DND-41 (cell line): ENCODE data around the gene TNFRSF14.
"Not testable (repeated sequence)": the region's sequence is repeated elsewhere in the genome, so short reads cannot be mapped to it uniquely, and the experiment has no call there.

Experiments used
- ATAC-seq: fragments of 200-7000 bp; cut with Tn5 transposase; 3 replicates; pipeline ENCODE4 v1.9.1; 2021; ENCODE audit warnings: low read depth; ENCODE audit not compliant: insufficient read depth
- DNase-seq: peaks from one replicate; pipeline ENCODE4 v3.0.0-alpha.2; 2020
- H2AFZ ChIP-seq: 2 replicates; pipeline ENCODE4 v1.6.0; 2012; ENCODE audit warnings: low read depth, low read length
- H3K27ac ChIP-seq: 2 replicates; pipeline ENCODE4 v1.5.1; 2012; ENCODE audit warnings: low read length, inconsistent platforms
- H3K27me3 ChIP-seq: fragments of 200-600 bp; sonication (generic); 2 replicates; pipeline ENCODE4 v1.6.0; 2012; ENCODE audit warnings: low read length, mild to moderate bottlenecking, inconsistent platforms; ENCODE audit not compliant: insufficient read depth, poor library complexity
- H3K36me3 ChIP-seq: 2 replicates; pipeline ENCODE4 v1.5.1; 2012; ENCODE audit warnings: low read length, inconsistent platforms; ENCODE audit not compliant: insufficient read depth
- H3K4me1 ChIP-seq: 2 replicates; pipeline ENCODE4 v1.5.1; 2012; ENCODE audit warnings: mild to moderate bottlenecking, low read length; ENCODE audit not compliant: insufficient read depth
- H3K4me2 ChIP-seq: 2 replicates; pipeline ENCODE4 v1.6.0; 2012; ENCODE audit warnings: mild to moderate bottlenecking, moderate library complexity, low read length, inconsistent platforms; ENCODE audit not compliant: insufficient read depth
- H3K4me3 ChIP-seq, 2 experiments: fragments of 200-600 bp in 1 of 2; shearing (Covaris generic) in 1 of 2; 2 replicates each; pipeline ENCODE4 v1.5.1; 2012 to 2016; ENCODE audit warnings: inconsistent platforms in 2 of 2, low read length in 2 of 2, mild to moderate bottlenecking in 2 of 2, low read depth in 1 of 2, moderate library complexity in 1 of 2
- H3K79me2 ChIP-seq: 2 replicates; pipeline ENCODE4 v1.6.0; 2012; ENCODE audit warnings: low read length, inconsistent platforms; ENCODE audit not compliant: insufficient read depth
- H3K9ac ChIP-seq: 2 replicates; pipeline ENCODE4 v1.6.0; 2012; ENCODE audit warnings: low read depth, mild to moderate bottlenecking, inconsistent platforms, low read length, moderate library complexity
- H3K9me3 ChIP-seq: 2 replicates; pipeline ENCODE4 v1.5.1; 2012; ENCODE audit warnings: low read length, moderate library complexity, mild to moderate bottlenecking, inconsistent platforms; ENCODE audit not compliant: insufficient read depth, severe bottlenecking
- H4K20me1 ChIP-seq: 2 replicates; pipeline ENCODE4 v1.6.0; 2012; ENCODE audit warnings: low read length; ENCODE audit not compliant: insufficient read depth
- CTCF ChIP-seq: IDR thresholded peaks from 2 replicates; pipeline ENCODE4 v1.5.1; 2012; ENCODE audit warnings: borderline replicate concordance, low read length, moderate library complexity, mild to moderate bottlenecking; ENCODE audit not compliant: poor library complexity, severe bottlenecking; ENCODE audit errors: extremely low read depth
- EZH2 ChIP-seq: IDR thresholded peaks from 3 replicates; pipeline ENCODE4 v1.6.1; 2012; ENCODE audit warnings: borderline replicate concordance, low read depth, mild to moderate bottlenecking, moderate library complexity, low read length, inconsistent platforms; ENCODE audit not compliant: severe bottlenecking

TNFRSF14 gene

GRCh38 chr1:2564815-2565374, 8.7 kb downstream of the TNFRSF14 start:
- DNase-seq, result no peak
- Histone ChIP-seq H3K9me3 (no peaks in the 10 kb centered on the region), H3K27ac (no peak overlapping the region), H3K36me3 (no peaks in the 10 kb centered on the region), H2AFZ (no peak overlapping the region), H3K4me3 (no peak overlapping the region), H3K27me3 (no peaks in the 10 kb centered on the region), H3K9ac (no peak overlapping the region), H3K79me2 (no peaks in the 10 kb centered on the region), H3K4me1 (no peaks in the 10 kb centered on the region), H4K20me1 (no peaks in the 10 kb centered on the region), H3K4me2 (no peak overlapping the region)
- TF ChIP-seq EZH2 (no peak), CTCF (no peak)
- ATAC-seq, result no peak

GRCh38 chr1:2566101-2567045, 10.2 kb downstream of the TNFRSF14 start:
- ATAC-seq (no peak), DNase-seq (no peak)
- TF ChIP-seq CTCF (no peak), EZH2 (no peak)
- Histone ChIP-seq H3K36me3 (no peaks in the 10 kb centered on the region), H4K20me1 (no peaks in the 10 kb centered on the region), H3K9ac (no peak overlapping the region), H3K4me1 (no peaks in the 10 kb centered on the region), H3K79me2 (no peaks in the 10 kb centered on the region), H3K4me3 (no peak overlapping the region), H3K27ac (no peak overlapping the region), H3K4me2 (no peak overlapping the region), H2AFZ (no peak overlapping the region), H3K9me3 (no peaks in the 10 kb centered on the region), H3K27me3 (no peaks in the 10 kb centered on the region)

GRCh38 chr1:2567083-2567679, 11.0 kb downstream of the TNFRSF14 start:
- H3K9me3 ChIP-seq, result no peaks in the 10 kb centered on the region
- no peak overlapping the region for H3K27ac ChIP-seq
- no peaks in the 10 kb centered on the region for H3K79me2 ChIP-seq
- H4K20me1 ChIP-seq, result no peaks in the 10 kb centered on the region
- no peaks in the 10 kb centered on the region for H3K36me3 ChIP-seq
- TF ChIP-seq EZH2 (no peak), CTCF (no peak)
- no peaks in the 10 kb centered on the region for H3K4me1 ChIP-seq
- H3K4me3 ChIP-seq, result no peak overlapping the region
- no peak overlapping the region for H2AFZ ChIP-seq
- no peaks in the 10 kb centered on the region for H3K27me3 ChIP-seq
- ATAC-seq (no peak), DNase-seq (no peak)
- no peak overlapping the region for H3K9ac ChIP-seq
- H3K4me2 ChIP-seq, result no peak overlapping the region

GRCh38 chr1:2568187-2568816, 12.1 kb downstream of the TNFRSF14 start:
- H4K20me1 ChIP-seq, H3K9me3 ChIP-seq, H3K4me1 ChIP-seq, ATAC-seq, H3K79me2 ChIP-seq, H3K36me3 ChIP-seq, H2AFZ ChIP-seq, H3K4me2 ChIP-seq, H3K27ac ChIP-seq, H3K9ac ChIP-seq, H3K4me3 ChIP-seq, H3K27me3 ChIP-seq, DNase-seq: not testable (repeated sequence)
